ENCODE results near the gene CEP19.

Gene CEP19

DNA sequence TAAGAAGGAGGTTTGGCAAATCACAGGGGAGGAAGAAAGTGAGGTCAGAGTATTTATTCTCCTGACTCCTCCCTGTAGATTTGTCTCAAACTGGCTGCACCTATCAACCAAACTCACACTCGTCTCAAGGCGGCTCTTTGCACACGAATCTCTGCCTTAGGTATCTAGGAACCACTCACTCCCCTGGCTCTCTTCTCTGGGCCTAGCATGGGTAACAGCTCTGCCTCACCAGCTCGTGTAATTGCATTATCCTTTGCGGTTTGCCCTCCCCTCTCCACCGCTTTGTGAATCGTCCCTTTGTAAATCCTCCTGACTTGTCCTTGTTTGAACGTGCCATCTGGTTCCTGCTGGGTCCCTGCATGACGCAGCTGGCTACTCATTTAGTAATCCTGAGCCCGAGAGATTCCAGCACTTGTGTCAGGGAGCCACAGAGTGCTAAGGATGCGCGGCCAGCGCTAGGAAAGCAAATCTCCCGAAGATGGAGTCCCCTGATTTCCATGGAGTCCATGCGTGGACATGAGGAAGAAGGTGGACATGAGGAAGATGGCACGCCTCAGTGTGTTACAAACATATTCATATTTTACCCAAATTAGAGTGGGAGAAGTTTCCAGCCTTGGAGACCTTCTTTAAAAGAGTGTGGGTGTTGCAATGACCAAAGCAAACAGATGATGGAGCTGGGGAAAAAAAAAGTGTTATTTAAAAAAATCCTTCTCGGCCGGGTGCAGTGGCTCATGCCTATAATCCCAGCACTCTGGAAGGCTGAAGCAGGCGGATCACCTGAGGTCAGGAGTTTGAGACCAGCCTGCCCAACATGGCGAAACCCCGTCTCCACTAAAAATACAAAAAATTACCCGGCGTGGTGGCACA is 45.8 kb downstream of the CEP19 start:
- Mint-ChIP-seq H3K4me1 (peaks cover 27% of the 10 kb centered on the region), H3K27me3 (no peaks in the 10 kb centered on the region), H3K4me3 (no peak overlapping the region), H3K9me3 (no peaks in the 10 kb centered on the region), H3K36me3 (peaks cover 3% of the 10 kb centered on the region), H3K27ac (peak overlapping the region; percentile 40)
- ATAC-seq (ENCODE audit: low read depth): no peak
- no peak for DNase-seq (ENCODE audit: low spot score in 2 of 2)

DNA sequence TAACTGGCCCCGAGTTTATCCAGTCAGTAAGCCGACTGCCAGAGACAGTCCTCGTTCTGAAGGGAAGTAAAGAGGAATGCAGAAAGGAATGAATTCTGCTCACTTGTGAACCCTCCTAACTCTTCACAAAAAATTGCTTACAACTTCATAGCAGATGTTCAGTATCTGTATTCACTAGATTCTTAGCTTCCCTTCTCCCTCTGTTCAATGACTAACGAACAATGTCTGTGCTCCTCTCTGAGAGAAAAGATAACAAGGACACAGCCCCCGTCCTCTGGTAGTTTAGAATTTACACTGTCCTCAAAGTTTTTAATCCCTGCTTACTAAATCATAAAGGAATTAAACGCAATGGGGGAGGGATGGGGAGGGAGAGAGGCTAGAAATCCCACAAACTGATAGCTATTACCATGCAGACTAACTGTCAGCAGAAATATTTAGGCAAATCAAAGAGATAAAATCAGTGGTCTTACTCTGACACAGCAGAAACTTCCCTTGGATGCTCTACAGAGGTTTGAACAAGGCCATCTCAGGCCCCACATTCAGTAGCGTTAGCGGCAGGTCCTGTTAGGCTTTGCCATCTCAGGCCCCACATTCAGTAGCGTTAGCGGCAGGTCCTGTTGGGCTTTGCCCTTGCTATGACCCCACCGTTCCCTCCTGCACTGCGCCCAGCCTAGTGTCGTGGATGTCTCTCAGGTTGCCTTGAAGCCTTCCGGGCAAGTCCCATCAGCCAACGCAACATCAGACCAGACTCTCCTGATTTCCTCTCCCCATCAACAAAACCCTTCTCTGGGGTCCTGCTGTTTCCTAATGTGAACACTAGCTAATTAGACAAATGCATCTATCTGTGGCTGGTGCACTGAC is 49.1 kb downstream of the CEP19 start:
- ATAC-seq (ENCODE audit: low read depth) (no peak), DNase-seq (ENCODE audit: low spot score in 2 of 2) (no peak)
- Mint-ChIP-seq H3K27me3 (no peaks in the 10 kb centered on the region), H3K4me1 (peaks cover 11% of the 10 kb centered on the region), H3K27ac (no peak overlapping the region), H3K4me3 (no peak overlapping the region), H3K36me3 (peaks cover 6% of the 10 kb centered on the region), H3K9me3 (no peaks in the 10 kb centered on the region)

GRCh38 chr3:196662033-196662432 is 50.0 kb downstream of the CEP19 start:
- Mint-ChIP-seq H3K9me3 (no peaks in the 10 kb centered on the region), H3K4me1 (peaks cover 7% of the 10 kb centered on the region), H3K36me3 (peaks cover 7% of the 10 kb centered on the region), H3K27me3 (no peaks in the 10 kb centered on the region), H3K27ac (no peak overlapping the region), H3K4me3 (no peak overlapping the region)
- DNase-seq (ENCODE audit: low spot score in 2 of 2) (no peak), ATAC-seq (ENCODE audit: low read depth) (no peak)

GRCh38 chr3:196661400-196661799 is 50.6 kb downstream of the CEP19 start:
- no peak for DNase-seq (ENCODE audit: low spot score in 2 of 2)
- Mint-ChIP-seq H3K4me1 (peaks cover 6% of the 10 kb centered on the region), H3K27ac (no peak overlapping the region), H3K36me3 (peaks cover 7% of the 10 kb centered on the region), H3K27me3 (no peaks in the 10 kb centered on the region), H3K4me3 (no peak overlapping the region), H3K9me3 (no peaks in the 10 kb centered on the region)
- ATAC-seq (ENCODE audit: low read depth): no peak

GRCh38 chr3:196660381-196661166 is 51.5 kb downstream of the CEP19 start:
- ATAC-seq (ENCODE audit: low read depth): no peak
- H3K4me1 Mint-ChIP-seq: no peaks in the 10 kb centered on the region
- peaks cover 7% of the 10 kb centered on the region for H3K36me3 Mint-ChIP-seq
- H3K9me3 Mint-ChIP-seq: no peaks in the 10 kb centered on the region
- no peak overlapping the region for H3K27ac Mint-ChIP-seq
- DNase-seq (ENCODE audit: low spot score in 2 of 2): no peak
- no peaks in the 10 kb centered on the region for H3K27me3 Mint-ChIP-seq
- H3K4me3 Mint-ChIP-seq: no peak overlapping the region

- H3K36me3 Mint-ChIP-seq: peaks cover 7% of the 10 kb centered on the region
- H3K27ac Mint-ChIP-seq: no peak overlapping the region
Measured at GRCh38 chr3:196659901-196660351, 52.1 kb downstream of the CEP19 start.

More at GRCh38 chr3:196659901-196660351, 52.1 kb downstream of the CEP19 start:
- DNase-seq (ENCODE audit: low spot score in 2 of 2) (no peak), ATAC-seq (ENCODE audit: low read depth) (no peak)
- no peaks in the 10 kb centered on the region for H3K27me3 Mint-ChIP-seq
- no peaks in the 10 kb centered on the region for H3K9me3 Mint-ChIP-seq
- H3K4me3 Mint-ChIP-seq: no peak overlapping the region
- H3K4me1 Mint-ChIP-seq: no peaks in the 10 kb centered on the region

Measured in memory B cell (primary cell).